ENCODE results near the gene SELENOM. TPM values are rescaled to one million over a fixed set of nuclear protein-coding genes. Genes with fewer than 3 reads are reported as not detected.
A peak's percentile ranks its signal among the peaks of the same experiment; 100 is the strongest.
"Not testable (repeated sequence)": the region's sequence is repeated elsewhere in the genome, so short reads cannot be mapped to it uniquely, and the experiment has no call there.

Gene SELENOM
- total and polyA plus RNA-seq, 4 donors, result 368 to 1,228 (median 666) TPM

DNA sequence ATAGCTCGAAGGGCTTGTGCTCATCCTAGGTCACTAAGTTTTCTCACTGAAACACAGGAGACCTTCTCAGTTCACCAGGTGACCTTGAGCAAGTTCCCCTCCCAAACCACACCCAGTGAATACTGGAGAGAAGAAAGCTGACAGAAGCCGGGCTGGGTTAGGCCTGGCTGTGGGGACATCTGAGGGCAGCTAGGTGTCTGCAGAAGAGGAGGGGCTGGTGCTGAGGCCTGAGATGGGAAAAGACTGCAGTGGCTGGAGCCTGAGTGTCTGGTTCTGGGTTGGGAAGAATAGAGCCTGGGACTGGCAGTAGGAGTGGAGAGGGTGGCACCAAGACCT is 14.8 kb upstream of the SELENOM start:
- no peak for ATAC-seq (ENCODE audit: low FRiP score)
- Histone ChIP-seq H3K9me3 (ENCODE audit: control insufficient read depth, low read length) (no peaks in the 10 kb centered on the region), H3K4me1 (ENCODE audit: control insufficient read depth in 1 of 2, insufficient read depth in 2 of 2, low read length in 2 of 2) (no peaks in the 10 kb centered on the region), H3K27me3 (ENCODE audit: control insufficient read depth in 1 of 2, insufficient read depth in 2 of 2, low read length in 1 of 2) (no peaks in the 10 kb centered on the region), H3K36me3 (ENCODE audit: control insufficient read depth in 1 of 2, insufficient read depth in 2 of 2, low read length in 1 of 2) (no peaks in the 10 kb centered on the region), H3K4me3 (ENCODE audit: low read length in 2 of 2) (no peak overlapping the region), H3K27ac (ENCODE audit: low read depth in 1 of 2, low read length in 2 of 2) (no peak overlapping the region)
- DNase-seq, result no peak
- intact Hi-C loops (cut with DNase I), result loop anchor here in 1 of 2 donors (5.0 kb wide), 1 partner anchor 90 kb away; the partner anchor contains the start of gene LIMK2
- 51 to 62% methylated on average over 2 of the region's 2 CpGs for WGBS, 2 donors

DNA sequence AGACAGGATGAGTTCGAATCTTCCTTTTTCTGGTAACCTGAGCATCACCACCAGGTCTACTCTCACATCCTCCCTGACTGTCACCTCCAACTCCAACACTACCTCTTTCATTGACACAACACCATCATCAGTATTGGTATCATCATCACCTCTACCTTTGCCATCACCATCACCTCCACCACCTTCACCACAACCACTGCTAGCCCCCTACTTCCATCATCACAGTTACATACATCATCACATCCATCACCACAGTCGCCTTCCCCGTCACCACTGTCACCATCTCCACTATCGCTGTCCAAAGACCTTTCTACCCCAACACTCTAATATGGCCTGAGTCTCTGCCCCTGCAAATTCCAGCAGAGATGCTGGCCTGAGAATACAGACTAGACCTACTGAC is 14.0 kb upstream of the SELENOM start:
- intact Hi-C loops (cut with DNase I), result loop anchor here in 1 of 2 donors (5.0 kb wide), 1 partner anchor 91 kb away; the partner anchor contains the start of gene LIMK2
- WGBS, 2 donors, result 94 to 96% methylated on average over 4 of the region's 4 CpGs

DNA sequence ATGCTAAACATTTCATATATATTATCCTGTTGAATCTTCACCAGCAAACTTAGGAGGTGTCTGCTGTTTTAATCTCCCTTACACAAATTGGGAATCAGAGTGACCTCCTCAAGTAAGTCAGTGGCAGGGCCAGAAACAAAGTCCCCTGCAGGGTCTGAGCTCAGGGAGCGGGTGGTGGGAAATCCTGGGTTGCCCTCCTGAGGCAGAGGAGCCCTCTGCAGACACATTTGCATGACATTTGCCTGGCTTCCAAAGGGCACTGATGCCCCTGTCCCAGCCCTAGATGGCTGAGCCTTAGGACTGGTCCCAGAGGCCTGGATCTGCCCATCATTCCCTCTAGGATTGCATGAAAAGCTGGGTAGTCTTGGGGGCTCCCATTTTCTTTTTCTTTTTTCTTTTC is 13.3 kb upstream of the SELENOM start:
- H3K27ac ChIP-seq (ENCODE audit: low read depth in 1 of 2, low read length in 2 of 2), result no peak overlapping the region
- H3K9me3 ChIP-seq (ENCODE audit: control insufficient read depth, low read length), result no peaks in the 10 kb centered on the region
- no peak for DNase-seq
- no peak for ATAC-seq (ENCODE audit: low FRiP score)
- no peaks in the 10 kb centered on the region for H3K4me1 ChIP-seq (ENCODE audit: control insufficient read depth in 1 of 2, insufficient read depth in 2 of 2, low read length in 2 of 2)
- WGBS, 2 donors, result 98 to 100% methylated on average over 1 of the region's 1 CpG
- intact Hi-C loops (cut with DNase I), result loop anchor here in 1 of 2 donors (5.0 kb wide), 1 partner anchor 92 kb away; the partner anchor contains the start of gene LIMK2
- H3K36me3 ChIP-seq (ENCODE audit: control insufficient read depth in 1 of 2, insufficient read depth in 2 of 2, low read length in 1 of 2), result no peaks in the 10 kb centered on the region
- H3K27me3 ChIP-seq (ENCODE audit: control insufficient read depth in 1 of 2, insufficient read depth in 2 of 2, low read length in 1 of 2), result no peaks in the 10 kb centered on the region
- H3K4me3 ChIP-seq (ENCODE audit: low read length in 2 of 2), result no peak overlapping the region

More for the DNA sequence above, 14.0 kb upstream of the SELENOM start:
- DNase-seq (no peak), ATAC-seq (ENCODE audit: low FRiP score) (no peak)
- Histone ChIP-seq H3K9me3 (ENCODE audit: control insufficient read depth, low read length) (no peaks in the 10 kb centered on the region), H3K27me3 (ENCODE audit: control insufficient read depth in 1 of 2, insufficient read depth in 2 of 2, low read length in 1 of 2) (no peaks in the 10 kb centered on the region), H3K27ac (ENCODE audit: low read depth in 1 of 2, low read length in 2 of 2) (no peak overlapping the region), H3K36me3 (ENCODE audit: control insufficient read depth in 1 of 2, insufficient read depth in 2 of 2, low read length in 1 of 2) (no peaks in the 10 kb centered on the region), H3K4me1 (ENCODE audit: control insufficient read depth in 1 of 2, insufficient read depth in 2 of 2, low read length in 2 of 2) (no peaks in the 10 kb centered on the region), H3K4me3 (ENCODE audit: low read length in 2 of 2) (no peak overlapping the region)

DNA sequence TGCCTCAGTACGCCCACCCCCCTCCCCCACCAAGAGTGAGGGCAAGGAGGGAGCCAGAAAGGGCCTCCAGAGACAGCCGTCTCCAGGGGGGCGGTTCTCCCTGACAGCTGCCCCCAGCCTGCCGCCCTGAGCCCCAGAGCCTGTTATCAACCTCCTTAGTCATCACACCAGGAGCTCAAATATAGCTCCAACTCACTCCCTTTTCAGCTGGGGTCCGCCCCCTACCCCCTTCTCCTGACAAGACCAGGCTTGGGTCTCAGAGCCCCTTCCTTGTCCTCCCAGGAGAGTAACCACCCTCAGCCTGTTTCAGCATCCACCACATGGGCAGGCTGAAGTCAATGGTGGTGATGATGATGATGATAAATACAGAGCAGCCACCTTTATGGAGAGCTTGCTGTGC is 12.9 kb upstream of the SELENOM start:
- ATAC-seq (ENCODE audit: low FRiP score), result no peak
- H3K4me3 ChIP-seq (ENCODE audit: low read length in 2 of 2), result no peak overlapping the region
- H3K36me3 ChIP-seq (ENCODE audit: control insufficient read depth in 1 of 2, insufficient read depth in 2 of 2, low read length in 1 of 2), result no peaks in the 10 kb centered on the region
- 82 to 92% methylated on average over 5 of the region's 5 CpGs for WGBS, 2 donors
- no peak for DNase-seq
- no peaks in the 10 kb centered on the region for H3K9me3 ChIP-seq (ENCODE audit: control insufficient read depth, low read length)
- no peaks in the 10 kb centered on the region for H3K4me1 ChIP-seq (ENCODE audit: control insufficient read depth in 1 of 2, insufficient read depth in 2 of 2, low read length in 2 of 2)
- no peak overlapping the region for H3K27ac ChIP-seq (ENCODE audit: low read depth in 1 of 2, low read length in 2 of 2)
- intact Hi-C loops (cut with DNase I), result loop anchor here in 1 of 2 donors (5.0 kb wide), 1 partner anchor 92 kb away; the partner anchor contains the start of gene LIMK2
- H3K27me3 ChIP-seq (ENCODE audit: control insufficient read depth in 1 of 2, insufficient read depth in 2 of 2, low read length in 1 of 2), result no peaks in the 10 kb centered on the region

DNA sequence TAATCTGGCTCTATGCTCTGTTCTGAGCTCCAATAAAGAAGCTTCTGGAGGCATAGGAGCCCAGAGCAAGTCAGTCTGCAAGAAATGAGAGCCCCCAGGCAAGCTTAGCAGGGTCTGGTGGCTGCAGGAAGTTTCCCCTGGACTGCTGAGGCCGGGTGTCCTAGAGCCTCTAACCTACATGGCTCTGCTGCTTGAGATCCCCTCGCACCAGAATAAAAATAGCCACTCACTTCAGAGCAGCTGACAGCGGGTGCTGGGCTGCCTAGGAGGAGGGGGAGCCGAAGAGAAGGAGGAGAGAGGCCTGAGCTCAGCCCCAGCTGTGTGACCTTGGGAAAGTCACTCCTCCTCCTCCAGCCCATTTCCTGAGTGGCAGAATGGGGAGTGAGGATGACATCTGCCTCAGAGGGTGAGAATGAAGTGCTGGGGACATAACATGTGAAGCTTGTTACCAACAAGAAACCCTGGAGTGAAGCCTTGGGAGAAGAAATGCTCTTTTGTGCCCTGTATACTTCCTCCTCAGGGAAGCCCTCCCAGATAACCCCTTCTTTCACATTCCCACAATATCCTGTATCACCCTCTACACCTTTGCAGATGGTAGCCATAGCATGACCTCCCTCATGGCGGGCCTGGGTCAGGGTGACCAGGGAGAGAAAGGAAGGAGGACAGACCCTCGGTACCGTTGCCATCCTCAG is 11.8 kb upstream of the SELENOM start:
- Histone ChIP-seq H3K4me1 (ENCODE audit: control insufficient read depth in 1 of 2, insufficient read depth in 2 of 2, low read length in 2 of 2) (no peaks in the 10 kb centered on the region), H3K27ac (ENCODE audit: low read depth in 1 of 2, low read length in 2 of 2) (no peak overlapping the region), H3K36me3 (ENCODE audit: control insufficient read depth in 1 of 2, insufficient read depth in 2 of 2, low read length in 1 of 2) (no peaks in the 10 kb centered on the region), H3K9me3 (ENCODE audit: control insufficient read depth, low read length) (no peaks in the 10 kb centered on the region), H3K27me3 (ENCODE audit: control insufficient read depth in 1 of 2, insufficient read depth in 2 of 2, low read length in 1 of 2) (no peaks in the 10 kb centered on the region), H3K4me3 (ENCODE audit: low read length in 2 of 2) (no peak overlapping the region)
- 73 to 85% methylated on average over 7 of the region's 7 CpGs for WGBS, 2 donors
- intact Hi-C loops (cut with DNase I), result no loop called here
- ATAC-seq (ENCODE audit: low FRiP score) (no peak), DNase-seq (no peak)

DNA sequence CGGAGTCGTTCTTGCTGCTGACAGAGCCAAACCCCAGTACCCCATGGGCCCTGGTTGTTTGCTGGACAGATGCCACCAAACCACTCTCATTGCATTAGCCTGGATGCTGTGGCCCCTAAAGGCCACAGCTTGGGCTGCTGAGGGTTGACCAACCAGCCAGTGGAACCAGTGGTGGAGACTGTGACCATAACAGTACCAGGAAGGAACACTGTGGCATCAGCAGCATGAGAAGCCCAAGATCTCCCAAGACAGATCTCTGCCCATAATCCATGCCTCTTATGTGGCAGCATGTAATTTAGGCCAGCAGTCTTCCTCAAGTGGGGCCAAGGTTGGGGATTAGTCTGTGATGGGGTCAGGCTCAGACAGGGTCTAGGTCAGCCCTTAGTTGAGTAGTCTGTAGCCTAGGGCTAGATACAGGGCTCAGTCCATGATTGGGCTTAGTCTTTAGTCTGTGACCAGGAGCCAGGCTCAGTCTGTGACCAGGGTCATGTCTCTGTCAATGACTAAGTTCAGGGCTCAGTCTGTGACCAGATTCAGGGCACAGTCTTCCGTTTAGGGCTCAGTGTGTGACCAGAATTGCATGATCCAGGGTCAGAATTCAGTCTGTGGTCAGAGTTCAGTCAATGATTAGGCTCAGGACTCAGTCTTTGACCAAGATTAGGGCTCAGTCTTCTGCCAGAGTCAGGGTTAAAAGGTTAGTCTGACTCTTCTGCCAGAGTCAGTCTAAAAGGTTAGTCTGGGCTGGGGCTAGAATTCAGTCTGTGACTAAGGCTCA is 10.9 kb upstream of the SELENOM start:
- Histone ChIP-seq H3K27me3 (ENCODE audit: control insufficient read depth in 1 of 2, insufficient read depth in 2 of 2, low read length in 1 of 2) (no peaks in the 10 kb centered on the region), H3K27ac (ENCODE audit: low read depth in 1 of 2, low read length in 2 of 2) (no peak overlapping the region), H3K36me3 (ENCODE audit: control insufficient read depth in 1 of 2, insufficient read depth in 2 of 2, low read length in 1 of 2) (no peaks in the 10 kb centered on the region), H3K4me1 (ENCODE audit: control insufficient read depth in 1 of 2, insufficient read depth in 2 of 2, low read length in 2 of 2) (no peaks in the 10 kb centered on the region), H3K4me3 (ENCODE audit: low read length in 2 of 2) (no peak overlapping the region), H3K9me3 (ENCODE audit: control insufficient read depth, low read length) (no peaks in the 10 kb centered on the region)
- ATAC-seq (ENCODE audit: low FRiP score) (no peak), DNase-seq (no peak)
- intact Hi-C loops (cut with DNase I), result no loop called here
- WGBS, 2 donors, result 91 to 94% methylated on average over 3 of the region's 3 CpGs

DNA sequence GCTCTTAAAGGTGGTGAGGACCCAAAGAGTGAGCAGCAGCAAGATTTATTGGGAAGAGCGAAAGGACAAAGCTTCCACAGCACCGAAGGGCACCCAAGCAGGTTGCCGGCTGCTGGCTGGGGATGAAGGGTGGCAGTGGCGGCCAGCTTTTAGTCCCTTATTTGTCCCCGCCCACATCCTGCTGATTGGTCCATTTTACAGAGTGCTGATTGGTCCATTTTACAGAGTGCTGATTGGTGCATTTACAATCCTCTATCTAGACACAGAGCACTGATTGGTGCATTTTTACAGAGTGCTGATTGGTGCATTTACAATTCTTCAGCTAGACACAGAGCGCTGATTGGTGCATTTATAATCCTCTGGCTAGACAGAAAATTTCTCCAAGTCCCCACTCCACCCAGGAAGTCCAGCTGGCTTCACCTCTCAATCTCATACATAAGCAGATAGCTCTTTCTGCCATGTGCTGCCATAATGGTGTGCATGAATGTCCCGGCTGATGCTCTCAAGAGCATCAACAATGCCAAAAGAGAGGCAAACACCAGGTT is 5.3 kb upstream of the SELENOM start:
- H3K27me3 ChIP-seq (ENCODE audit: control insufficient read depth in 1 of 2, insufficient read depth in 2 of 2, low read length in 1 of 2); ATAC-seq (ENCODE audit: low FRiP score); DNase-seq; intact Hi-C loops (cut with DNase I); H3K9me3 ChIP-seq (ENCODE audit: control insufficient read depth, low read length); H3K4me1 ChIP-seq (ENCODE audit: control insufficient read depth in 1 of 2, insufficient read depth in 2 of 2, low read length in 2 of 2); H3K27ac ChIP-seq (ENCODE audit: low read depth in 1 of 2, low read length in 2 of 2); H3K36me3 ChIP-seq (ENCODE audit: control insufficient read depth in 1 of 2, insufficient read depth in 2 of 2, low read length in 1 of 2); H3K4me3 ChIP-seq (ENCODE audit: low read length in 2 of 2): not testable (repeated sequence)
- WGBS, 2 donors, result 90 to 97% methylated on average over 7 of the region's 7 CpGs

DNA sequence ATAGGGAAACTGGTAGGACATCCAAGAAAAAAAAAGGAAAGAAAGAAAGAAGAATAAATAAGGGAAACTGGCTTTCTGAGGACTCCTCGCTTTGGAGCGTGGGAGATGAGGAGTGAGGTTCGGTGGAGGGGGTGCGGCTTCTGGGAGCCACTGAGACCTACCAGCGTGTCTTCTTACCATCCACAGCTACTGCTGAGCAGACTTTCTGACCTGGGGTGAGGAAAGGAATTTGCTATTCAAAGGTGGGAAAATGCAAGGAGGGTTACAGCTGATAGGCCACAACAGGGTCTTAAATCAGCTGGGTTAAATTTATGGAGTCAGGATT is 488 bp upstream of the SELENOM start:
- Histone ChIP-seq H3K36me3 (ENCODE audit: control insufficient read depth in 1 of 2, insufficient read depth in 2 of 2, low read length in 1 of 2) (no peaks in the 10 kb centered on the region), H3K4me1 (ENCODE audit: control insufficient read depth in 1 of 2, insufficient read depth in 2 of 2, low read length in 2 of 2) (no peaks in the 10 kb centered on the region), H3K9me3 (ENCODE audit: control insufficient read depth, low read length) (no peaks in the 10 kb centered on the region), H3K27ac (ENCODE audit: low read depth in 1 of 2, low read length in 2 of 2) (peak overlapping the region in 1 of 2 donors; percentile 84), H3K4me3 (ENCODE audit: low read length in 2 of 2) (no peak overlapping the region), H3K27me3 (ENCODE audit: control insufficient read depth in 1 of 2, insufficient read depth in 2 of 2, low read length in 1 of 2) (no peaks in the 10 kb centered on the region)
- 0% methylated on average over 5 of the region's 5 CpGs for WGBS, 2 donors
- intact Hi-C loops (cut with DNase I), result loop anchor here (2.0 to 5.0 kb wide), 5 partner anchors 17 to 124 kb away; no protein-coding TSS in a partner anchor
- no peak for ATAC-seq (ENCODE audit: low FRiP score)
- no peak for DNase-seq

Data from aorta (tissue), 5 donors.